Activated CD8-positive, alpha-beta memory T cell treated with anti-CD3 and anti-CD28 coated beads, Interleukin-2, amount 10 ng/mL, durations not matched to agents 7 days and 5 days (primary cell): ENCODE results near the gene NTMT1. TPM values are rescaled to one million over a fixed set of nuclear protein-coding genes. Genes with fewer than 3 reads are reported as not detected.
"Not testable (repeated sequence)": the region's sequence is repeated elsewhere in the genome, so short reads cannot be mapped to it uniquely, and the experiment has no call there.

Experiments
- ATAC-seq: fragments of 150-1000 bp; cut with Tn5 transposase; one replicate; pipeline ENCODE4 v1.10.0; 2021; ENCODE audit warnings: moderate library complexity
- CTCF ChIA-PET: fragments of 350-600 bp; sonication (Branson Sonifier 250); formaldehyde crosslinking; loops from one replicate; lab custom pipeline; 2021; ENCODE audit warnings: antibody characterized with exemption; lab: Charles Lee
- DNase-seq: peaks from one replicate; pipeline ENCODE4 v3.0.0-alpha.2; 2020
- H3K27ac Mint-ChIP-seq: one replicate; pipeline ENCODE4 v1.8.0; 2021; ENCODE audit warnings: mild to moderate bottlenecking, mixed read lengths
- H3K27me3 Mint-ChIP-seq: one replicate; pipeline ENCODE4 v1.8.0; 2021; ENCODE audit warnings: mixed read lengths
- H3K36me3 Mint-ChIP-seq: one replicate; pipeline ENCODE4 v1.8.0; 2021; ENCODE audit warnings: mild to moderate bottlenecking, mixed read lengths
- H3K4me1 Mint-ChIP-seq: one replicate; pipeline ENCODE4 v1.8.0; 2021; ENCODE audit warnings: mixed read lengths
- H3K4me3 Mint-ChIP-seq: one replicate; pipeline ENCODE4 v1.8.0; 2021; ENCODE audit warnings: mild to moderate bottlenecking, moderate library complexity, mixed read lengths
- H3K9me3 Mint-ChIP-seq: one replicate; pipeline ENCODE4 v1.8.0; 2022; ENCODE audit warnings: low read depth, mixed read lengths
- total RNA-seq, 2 experiments: library from RNA; stranded (reverse); gene quantifications; one replicate each; pipeline ENCODE4 v1.2.3, GENCODE V29; 2021

Gene NTMT1
- total RNA-seq, 2 experiments from 2014 or later, result 37.2 to 46.2 TPM

GRCh38 chr9:129662239-129662638, 36.3 kb downstream of the NTMT1 start:
- ATAC-seq, DNase-seq, H3K4me1 Mint-ChIP-seq, H3K9me3 Mint-ChIP-seq, H3K36me3 Mint-ChIP-seq, H3K27ac Mint-ChIP-seq, H3K4me3 Mint-ChIP-seq: not testable (repeated sequence)
- CTCF ChIA-PET, result interaction anchor here (1.0 to 1.5 kb wide), 3 partner anchors 20 to 122 kb away, joined by 3 to 5 read pairs (median 4); no protein-coding TSS in a partner anchor
- H3K27me3 Mint-ChIP-seq, result peaks cover 26% of the 10 kb centered on the region

- Mint-ChIP-seq H3K27ac (no peak overlapping the region), H3K4me1 (peaks cover 6% of the 10 kb centered on the region), H3K27me3 (peaks cover 35% of the 10 kb centered on the region), H3K36me3 (no peaks in the 10 kb centered on the region), H3K9me3 (no peaks in the 10 kb centered on the region), H3K4me3 (peak overlapping the region; percentile 66)
- DNase-seq (no peak), ATAC-seq (peak; percentile 59)
- CTCF ChIA-PET, result no interaction called here
These were observed 38.9 kb downstream of the NTMT1 start for GRCh38 chr9:129664746-129665388.

GRCh38 chr9:129665389-129665775, 39.4 kb downstream of the NTMT1 start, which contains the start of gene PRRX2:
PRRX2 (plus strand) TSS chr9:129665647; CDS start chr9:129665868, 221 bp downstream.
- Mint-ChIP-seq H3K4me3 (peak within 1 kb of the TSS; percentile 66), H3K4me1 (peaks cover 6% of the 10 kb centered on the region), H3K9me3 (no peaks in the 10 kb centered on the region), H3K36me3 (no peaks in the 10 kb centered on the region), H3K27ac (no peak within 1 kb of the TSS), H3K27me3 (peaks cover 37% of the 10 kb centered on the region)
- CTCF ChIA-PET, result no interaction called here
- ATAC-seq (peak; percentile 81), DNase-seq (no peak)

- CTCF ChIA-PET, result interaction anchor here (0.8 kb wide), 1 partner anchor 9 kb away, joined by 3 read pairs; no protein-coding TSS in a partner anchor
- ATAC-seq (peak; percentile 14), DNase-seq (no peak)
- H3K27ac Mint-ChIP-seq, result no peak overlapping the region
- no peaks in the 10 kb centered on the region for H3K9me3 Mint-ChIP-seq
- peaks cover 33% of the 10 kb centered on the region for H3K27me3 Mint-ChIP-seq
- H3K4me3 Mint-ChIP-seq, result no peak overlapping the region
- no peaks in the 10 kb centered on the region for H3K36me3 Mint-ChIP-seq
- peaks cover 6% of the 10 kb centered on the region for H3K4me1 Mint-ChIP-seq
These were observed 40.0 kb downstream of the NTMT1 start for GRCh38 chr9:129665814-129666520.

GRCh38 chr9:129666575-129666974, 40.6 kb downstream of the NTMT1 start:
- Mint-ChIP-seq H3K36me3 (no peaks in the 10 kb centered on the region), H3K4me1 (peaks cover 6% of the 10 kb centered on the region), H3K27ac (no peak overlapping the region), H3K27me3 (peaks cover 33% of the 10 kb centered on the region), H3K4me3 (no peak overlapping the region), H3K9me3 (no peaks in the 10 kb centered on the region)
- CTCF ChIA-PET, result interaction anchor here (0.8 to 1.3 kb wide), 2 partner anchors 10 to 60 kb away, joined by 3 to 4 read pairs; no protein-coding TSS in a partner anchor
- ATAC-seq (no peak), DNase-seq (no peak)

- CTCF ChIA-PET, result interaction anchor here (1.3 kb wide), 1 partner anchor 59 kb away, joined by 4 read pairs; no protein-coding TSS in a partner anchor
- no peaks in the 10 kb centered on the region for H3K36me3 Mint-ChIP-seq
- H3K4me3 Mint-ChIP-seq, result no peak overlapping the region
- H3K27me3 Mint-ChIP-seq, result peaks cover 33% of the 10 kb centered on the region
- no peak overlapping the region for H3K27ac Mint-ChIP-seq
- DNase-seq, result no peak
- ATAC-seq, result no peak
- peaks cover 6% of the 10 kb centered on the region for H3K4me1 Mint-ChIP-seq
- no peaks in the 10 kb centered on the region for H3K9me3 Mint-ChIP-seq
These were observed 41.4 kb downstream of the NTMT1 start for GRCh38 chr9:129667378-129667777.

GRCh38 chr9:129667850-129668249, 41.9 kb downstream of the NTMT1 start:
- H3K27me3 Mint-ChIP-seq, result peaks cover 30% of the 10 kb centered on the region
- CTCF ChIA-PET, result interaction anchor here (1.3 kb wide), 1 partner anchor 58 kb away, joined by 4 read pairs; no protein-coding TSS in a partner anchor
- DNase-seq (no peak), ATAC-seq (no peak)
- H3K9me3 Mint-ChIP-seq, result no peaks in the 10 kb centered on the region
- no peak overlapping the region for H3K27ac Mint-ChIP-seq
- no peak overlapping the region for H3K4me3 Mint-ChIP-seq
- H3K36me3 Mint-ChIP-seq, result no peaks in the 10 kb centered on the region
- peaks cover 6% of the 10 kb centered on the region for H3K4me1 Mint-ChIP-seq

- H3K4me3 Mint-ChIP-seq, result no peak overlapping the region
- CTCF ChIA-PET, result no interaction called here
- H3K9me3 Mint-ChIP-seq, result no peaks in the 10 kb centered on the region
- H3K27ac Mint-ChIP-seq, result no peak overlapping the region
- ATAC-seq (no peak), DNase-seq (no peak)
- H3K36me3 Mint-ChIP-seq, result no peaks in the 10 kb centered on the region
- H3K27me3 Mint-ChIP-seq, result peaks cover 29% of the 10 kb centered on the region
- peaks cover 6% of the 10 kb centered on the region for H3K4me1 Mint-ChIP-seq
These were observed 43.3 kb downstream of the NTMT1 start for GRCh38 chr9:129669141-129669718.

GRCh38 chr9:129669946-129670345, 44.0 kb downstream of the NTMT1 start:
- Mint-ChIP-seq H3K27me3 (peaks cover 23% of the 10 kb centered on the region), H3K36me3 (no peaks in the 10 kb centered on the region), H3K27ac (no peak overlapping the region), H3K4me1 (peaks cover 3% of the 10 kb centered on the region), H3K4me3 (no peak overlapping the region), H3K9me3 (no peaks in the 10 kb centered on the region)
- DNase-seq, result no peak
- CTCF ChIA-PET, result no interaction called here
- no peak for ATAC-seq

- H3K4me3 Mint-ChIP-seq, result no peak overlapping the region
- DNase-seq, result no peak
- peaks cover 1% of the 10 kb centered on the region for H3K4me1 Mint-ChIP-seq
- H3K36me3 Mint-ChIP-seq, result no peaks in the 10 kb centered on the region
- H3K9me3 Mint-ChIP-seq, result no peaks in the 10 kb centered on the region
- no peak for ATAC-seq
- H3K27me3 Mint-ChIP-seq, result peaks cover 19% of the 10 kb centered on the region
- no peak overlapping the region for H3K27ac Mint-ChIP-seq
- CTCF ChIA-PET, result no interaction called here
These were observed 45.1 kb downstream of the NTMT1 start for GRCh38 chr9:129671065-129671464.

GRCh38 chr9:129671519-129671918, 45.6 kb downstream of the NTMT1 start:
- Mint-ChIP-seq H3K36me3 (no peaks in the 10 kb centered on the region), H3K4me3 (no peak overlapping the region), H3K27me3 (peaks cover 21% of the 10 kb centered on the region), H3K9me3 (no peaks in the 10 kb centered on the region), H3K4me1 (peaks cover 1% of the 10 kb centered on the region), H3K27ac (no peak overlapping the region)
- ATAC-seq (no peak), DNase-seq (no peak)
- CTCF ChIA-PET, result no interaction called here

- DNase-seq, result no peak
- H3K36me3 Mint-ChIP-seq, result no peaks in the 10 kb centered on the region
- no peaks in the 10 kb centered on the region for H3K9me3 Mint-ChIP-seq
- peaks cover 25% of the 10 kb centered on the region for H3K27me3 Mint-ChIP-seq
- no peak for ATAC-seq
- CTCF ChIA-PET, result no interaction called here
- H3K27ac Mint-ChIP-seq, result no peak overlapping the region
- peaks cover 1% of the 10 kb centered on the region for H3K4me1 Mint-ChIP-seq
- no peak overlapping the region for H3K4me3 Mint-ChIP-seq
These were observed 46.7 kb downstream of the NTMT1 start for GRCh38 chr9:129672702-129673101.

- Mint-ChIP-seq H3K9me3 (no peaks in the 10 kb centered on the region), H3K27me3 (peaks cover 29% of the 10 kb centered on the region), H3K4me1 (peaks cover 1% of the 10 kb centered on the region), H3K4me3 (no peak overlapping the region), H3K27ac (no peak overlapping the region), H3K36me3 (no peaks in the 10 kb centered on the region)
- ATAC-seq (no peak), DNase-seq (no peak)
- CTCF ChIA-PET, result no interaction called here
These were observed 47.6 kb downstream of the NTMT1 start for GRCh38 chr9:129673602-129674001.
